ENCODE measurements around the gene CLEC19A.

- TF ChIP-seq, protein P1, sequence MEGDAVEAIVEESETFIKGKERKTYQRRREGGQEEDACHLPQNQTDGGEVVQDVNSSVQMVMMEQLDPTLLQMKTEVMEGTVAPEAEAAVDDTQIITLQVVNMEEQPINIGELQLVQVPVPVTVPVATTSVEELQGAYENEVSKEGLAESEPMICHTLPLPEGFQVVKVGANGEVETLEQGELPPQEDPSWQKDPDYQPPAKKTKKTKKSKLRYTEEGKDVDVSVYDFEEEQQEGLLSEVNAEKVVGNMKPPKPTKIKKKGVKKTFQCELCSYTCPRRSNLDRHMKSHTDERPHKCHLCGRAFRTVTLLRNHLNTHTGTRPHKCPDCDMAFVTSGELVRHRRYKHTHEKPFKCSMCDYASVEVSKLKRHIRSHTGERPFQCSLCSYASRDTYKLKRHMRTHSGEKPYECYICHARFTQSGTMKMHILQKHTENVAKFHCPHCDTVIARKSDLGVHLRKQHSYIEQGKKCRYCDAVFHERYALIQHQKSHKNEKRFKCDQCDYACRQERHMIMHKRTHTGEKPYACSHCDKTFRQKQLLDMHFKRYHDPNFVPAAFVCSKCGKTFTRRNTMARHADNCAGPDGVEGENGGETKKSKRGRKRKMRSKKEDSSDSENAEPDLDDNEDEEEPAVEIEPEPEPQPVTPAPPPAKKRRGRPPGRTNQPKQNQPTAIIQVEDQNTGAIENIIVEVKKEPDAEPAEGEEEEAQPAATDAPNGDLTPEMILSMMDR (IDR thresholded peaks at IDR 0.05), result no peak
- TF ChIP-seq POLR2AphosphoS5 (IDR thresholded peaks at IDR 0.05), result no peak
Observed at GRCh38 chr16:19292186-19292585, 6.7 kb downstream of the CLEC19A start.

Measured in prostate gland (tissue), 2 donors.